Small intestine (tissue), 7 donors: ENCODE results near the gene SLIT3. TPM values are rescaled to one million over a fixed set of nuclear protein-coding genes. Genes with fewer than 3 reads are reported as not detected.

Experiments
- DNase-seq, 2 donors: peaks; one replicate each; pipeline versions ENCODE4 v3.0.0 to v3.0.0-alpha.2; 2013
- FAIRE-seq: peaks from 2 replicates; lab custom pipeline; 2012; peaks lifted over from hg19 to GRCh38; lab: Jason Lieb, UNC
- H3K27ac ChIP-seq, 3 donors: one replicate each; pipeline ENCODE4 v1.5.1; 2013; ENCODE audit warnings: low read length in 2 of 3, mild to moderate bottlenecking in 2 of 3, control low read depth in 1 of 3, inconsistent platforms in 1 of 3, low read depth in 1 of 3, moderate library complexity in 1 of 3
- H3K27me3 ChIP-seq, 3 donors: one replicate each; pipeline ENCODE4 v1.6.1; 2013; ENCODE audit warnings: low read length in 3 of 3, inconsistent platforms in 1 of 3; ENCODE audit not compliant: control insufficient read depth in 3 of 3, insufficient read depth in 3 of 3
- H3K36me3 ChIP-seq, 3 donors: one replicate each; pipeline ENCODE4 v1.6.1; 2013; ENCODE audit warnings: low read length in 3 of 3, inconsistent platforms in 1 of 3, low read depth in 1 of 3, mild to moderate bottlenecking in 1 of 3, moderate library complexity in 1 of 3; ENCODE audit not compliant: control insufficient read depth in 3 of 3, insufficient read depth in 2 of 3
- H3K4me1 ChIP-seq, 3 donors: one replicate each; pipeline ENCODE4 v1.6.1; 2013; ENCODE audit warnings: low read length in 2 of 3, inconsistent platforms in 1 of 3, low read depth in 1 of 3, mild to moderate bottlenecking in 1 of 3, moderate library complexity in 1 of 3; ENCODE audit not compliant: control insufficient read depth in 3 of 3, insufficient read depth in 2 of 3
- H3K4me3 ChIP-seq, 3 donors: one replicate each; pipeline ENCODE4 v1.5.1; 2013; ENCODE audit warnings: low read length in 3 of 3, control low read depth in 1 of 3, inconsistent platforms in 1 of 3, low read depth in 1 of 3, mild to moderate bottlenecking in 1 of 3, moderate library complexity in 1 of 3
- H3K9me3 ChIP-seq, 2 donors: one replicate each; pipeline ENCODE4 v1.6.1; 2013; ENCODE audit warnings: low read depth in 1 of 2, low read length in 1 of 2; ENCODE audit not compliant: control insufficient read depth in 2 of 2, insufficient read depth in 1 of 2
- WGBS, 3 donors: extraction: QIAGEN DNeasy Blood & Tissue Kit; methylation state at CpG; one replicate each; pipeline ENCODE4 v1.1.7; 2013; 5-methylcytosine and 5-hydroxymethylcytosine counted together
- polyA plus RNA-seq, 4 donors: library from polyadenylated mRNA; stranded (reverse) in 3 of 4; unstranded in 1 of 4; fragments of 200-250 nt in 3 of 4; fragments of 120-200 nt in 1 of 4; gene quantifications; one replicate each; pipeline versions ENCODE4 v1.2.1 to v1.2.3, GENCODE V29; 2013
- donor health status: healthy with polysubstance abuse.
- donor health status: control.
- donor health status: control.
- donor health status: Bipolar disorder and iron deficiency.
- donor health status: healthy.

Gene SLIT3
- polyA plus RNA-seq, 4 donors, result 0.27 to 5.5 (median 5.3) TPM; not detected in 1

DNA sequence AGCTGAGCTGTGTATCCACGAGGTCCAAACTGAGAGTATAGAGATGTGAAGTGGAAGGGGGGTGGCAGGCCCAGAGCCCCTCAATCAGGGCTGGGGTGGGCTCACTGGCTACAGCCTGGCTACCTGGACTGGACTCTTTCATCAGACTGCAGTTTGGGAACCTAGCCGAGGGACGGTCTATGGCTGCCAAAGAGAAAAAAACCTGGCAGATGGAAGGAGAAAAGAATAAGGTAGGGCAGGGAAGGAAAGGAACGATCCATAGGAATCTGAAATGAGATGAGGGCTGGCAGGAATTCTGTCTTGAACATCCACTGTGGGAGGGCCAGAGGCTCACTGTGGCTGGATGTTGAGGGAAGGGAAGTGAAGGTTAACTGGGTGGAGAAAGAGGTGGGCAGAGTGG lies 497.4 kb downstream of the SLIT3 start:
- H3K4me3 ChIP-seq, result no peak overlapping the region
- H3K4me1 ChIP-seq, result no peaks in the 10 kb centered on the region
- no peaks in the 10 kb centered on the region for H3K27me3 ChIP-seq
- DNase-seq (no peak), FAIRE-seq (no peak)
- H3K9me3 ChIP-seq, result no peaks in the 10 kb centered on the region
- H3K36me3 ChIP-seq, result no peaks in the 10 kb centered on the region
- no peak overlapping the region for H3K27ac ChIP-seq
- WGBS, 3 donors, result 54 to 78% (median 64%) methylated on average over 4 of the region's 4 CpGs

DNA sequence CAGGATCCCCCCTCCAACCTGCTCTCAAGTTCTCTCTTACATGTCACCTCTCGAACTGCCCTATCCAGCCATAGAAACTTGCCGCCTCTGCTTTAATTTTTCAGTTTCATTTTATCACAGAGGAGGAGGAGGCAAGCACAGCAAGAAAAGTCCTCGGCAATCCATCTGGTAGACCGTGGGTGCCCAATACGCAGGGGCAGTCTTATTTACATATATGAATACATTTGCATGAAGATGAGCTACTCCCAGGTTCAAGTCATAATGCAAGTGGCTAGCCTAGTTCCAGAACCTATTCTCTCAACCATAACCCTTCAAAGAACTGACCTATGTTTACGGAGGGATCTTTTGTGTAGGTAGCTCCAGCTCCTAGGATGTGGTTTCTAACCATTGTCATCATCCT lies 498.6 kb downstream of the SLIT3 start:
- Histone ChIP-seq H3K4me3 (no peak overlapping the region), H3K9me3 (no peaks in the 10 kb centered on the region), H3K4me1 (no peaks in the 10 kb centered on the region), H3K36me3 (no peaks in the 10 kb centered on the region), H3K27me3 (no peaks in the 10 kb centered on the region), H3K27ac (no peak overlapping the region)
- DNase-seq (no peak), FAIRE-seq (no peak)
- 76 to 78% (median 76%) methylated on average over 6 of the region's 6 CpGs for WGBS, 3 donors

- FAIRE-seq (no peak), DNase-seq (no peak)
- WGBS, 3 donors, result 77 to 88% (median 81%) methylated on average over 7 of the region's 7 CpGs
- no peaks in the 10 kb centered on the region for H3K4me1 ChIP-seq
- no peak overlapping the region for H3K4me3 ChIP-seq
- no peaks in the 10 kb centered on the region for H3K9me3 ChIP-seq
- no peaks in the 10 kb centered on the region for H3K36me3 ChIP-seq
- peaks cover 0 to 4% (median 0%) of the 10 kb centered on the region in 3 donors for H3K27me3 ChIP-seq
- no peak overlapping the region for H3K27ac ChIP-seq
These were observed 499.4 kb downstream of the SLIT3 start for GRCh38 chr5:168801567-168801966.

GRCh38 chr5:168800701-168801100 lies 500.2 kb downstream of the SLIT3 start:
- FAIRE-seq, result no peak
- no peaks in the 10 kb centered on the region for H3K36me3 ChIP-seq
- WGBS, 3 donors, result 76 to 82% (median 77%) methylated on average over 3 of the region's 3 CpGs

DNA sequence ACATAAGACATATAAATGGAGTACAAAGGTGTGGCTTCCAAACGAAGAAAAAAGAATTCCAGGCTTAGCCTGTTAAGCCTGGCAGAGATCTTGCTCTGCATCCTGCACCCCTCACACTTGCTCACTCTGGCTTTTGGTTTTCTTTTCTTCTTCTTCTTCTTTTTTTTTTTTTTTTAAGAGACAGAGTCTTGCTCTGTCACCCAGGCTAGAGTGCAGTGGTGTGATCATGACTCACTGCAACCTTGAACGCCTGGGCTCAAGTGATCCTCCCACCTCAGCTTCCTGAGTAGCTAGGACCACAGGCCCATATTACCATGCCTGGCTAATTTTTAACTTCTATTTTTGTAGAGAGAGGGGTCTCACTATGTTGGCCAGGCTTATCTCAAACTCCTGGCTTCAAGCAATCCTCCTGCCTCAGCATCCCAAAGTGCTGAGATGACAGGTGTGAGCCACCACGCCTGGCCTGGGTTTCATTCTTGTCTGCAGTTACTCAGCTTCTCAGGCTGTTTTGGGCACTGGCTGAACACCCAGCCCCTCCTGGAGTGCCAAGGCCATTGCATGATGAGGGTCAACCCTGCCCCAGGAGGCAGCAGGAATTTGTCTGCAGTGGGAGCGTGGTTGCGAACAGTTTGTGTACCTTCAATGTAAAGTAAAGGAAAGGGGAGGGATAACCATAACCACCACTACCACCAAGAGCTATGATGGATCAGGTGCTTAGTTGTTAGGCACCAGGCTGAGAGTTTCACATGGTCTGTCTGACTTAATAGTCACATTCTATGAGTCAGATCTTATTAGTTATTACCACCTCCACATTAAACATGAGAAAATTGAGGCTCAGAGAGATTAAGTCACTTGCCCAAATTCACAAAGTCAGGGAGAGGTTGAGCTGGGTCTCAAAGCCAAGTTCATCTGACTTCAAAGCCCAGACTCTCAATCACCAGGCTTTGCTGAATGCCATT lies 502.6 kb downstream of the SLIT3 start:
- WGBS, 3 donors, result 55 to 76% (median 59%) methylated on average over 5 of the region's 5 CpGs
- no peaks in the 10 kb centered on the region for H3K36me3 ChIP-seq
- no peak overlapping the region for H3K27ac ChIP-seq
- peaks cover 0 to 4% (median 0%) of the 10 kb centered on the region in 3 donors for H3K27me3 ChIP-seq
- no peaks in the 10 kb centered on the region for H3K9me3 ChIP-seq
- H3K4me3 ChIP-seq, result no peak overlapping the region
- no peaks in the 10 kb centered on the region for H3K4me1 ChIP-seq
- DNase-seq (no peak), FAIRE-seq (no peak)

More at GRCh38 chr5:168800701-168801100, 500.2 kb downstream of the SLIT3 start:
- Histone ChIP-seq H3K4me3 (no peak overlapping the region), H3K4me1 (no peaks in the 10 kb centered on the region), H3K27me3 (peaks cover 0 to 4% (median 0%) of the 10 kb centered on the region in 3 donors), H3K27ac (no peak overlapping the region), H3K9me3 (no peaks in the 10 kb centered on the region)
- no peak for DNase-seq

DNA sequence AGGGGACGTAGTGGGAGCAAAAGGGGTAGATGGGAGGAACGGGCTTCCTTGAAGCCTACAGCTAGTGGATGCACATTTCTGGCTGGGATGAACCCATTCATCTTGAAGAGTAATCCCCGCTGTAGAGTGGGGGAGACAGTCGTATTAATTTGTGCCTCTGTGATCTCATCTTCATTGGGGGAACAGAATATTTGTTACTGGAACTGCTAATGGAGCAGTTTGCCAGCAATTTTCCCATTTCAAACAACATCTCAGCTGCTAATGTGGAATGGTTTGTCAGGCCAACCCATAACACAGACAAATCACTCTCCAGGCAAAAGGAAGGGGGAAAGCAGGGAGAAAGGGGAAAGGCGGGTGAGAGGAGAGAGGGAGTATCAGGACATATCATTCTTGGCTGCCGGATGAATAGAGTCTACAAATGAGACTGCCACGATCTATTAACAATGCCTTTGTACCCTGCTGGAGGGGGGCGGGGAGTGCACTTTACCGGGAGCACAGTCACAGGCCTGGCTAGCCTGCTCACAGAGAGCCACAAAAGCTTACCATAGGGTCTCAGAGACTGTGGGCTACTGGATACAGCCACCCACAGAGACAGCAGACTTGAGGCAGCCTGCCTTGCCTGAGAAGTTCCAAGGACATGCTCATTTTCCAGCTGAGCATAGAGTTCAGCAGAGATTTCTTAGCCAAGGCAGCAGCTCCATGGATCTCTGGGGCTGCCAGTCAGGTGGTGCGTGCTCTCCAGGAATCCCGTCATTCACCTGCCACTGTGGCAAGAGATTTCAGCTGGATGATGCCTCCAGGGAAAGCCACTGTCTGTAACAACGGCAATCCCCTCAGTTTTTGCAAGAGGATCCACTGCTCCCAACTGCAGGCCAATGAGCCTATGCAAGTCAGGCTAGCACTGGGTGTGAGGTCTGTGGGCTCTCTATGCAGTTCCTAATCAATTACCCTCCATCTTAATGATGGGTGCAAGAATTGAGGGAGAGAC lies 504.1 kb downstream of the SLIT3 start:
- Histone ChIP-seq H3K27ac (no peak overlapping the region), H3K4me3 (no peak overlapping the region), H3K36me3 (no peaks in the 10 kb centered on the region), H3K27me3 (peaks cover 0 to 6% (median 0%) of the 10 kb centered on the region in 3 donors), H3K4me1 (no peaks in the 10 kb centered on the region), H3K9me3 (no peaks in the 10 kb centered on the region)
- no peak for FAIRE-seq
- 69 to 77% (median 73%) methylated on average over 12 of the region's 12 CpGs for WGBS, 3 donors
- DNase-seq, result no peak

DNA sequence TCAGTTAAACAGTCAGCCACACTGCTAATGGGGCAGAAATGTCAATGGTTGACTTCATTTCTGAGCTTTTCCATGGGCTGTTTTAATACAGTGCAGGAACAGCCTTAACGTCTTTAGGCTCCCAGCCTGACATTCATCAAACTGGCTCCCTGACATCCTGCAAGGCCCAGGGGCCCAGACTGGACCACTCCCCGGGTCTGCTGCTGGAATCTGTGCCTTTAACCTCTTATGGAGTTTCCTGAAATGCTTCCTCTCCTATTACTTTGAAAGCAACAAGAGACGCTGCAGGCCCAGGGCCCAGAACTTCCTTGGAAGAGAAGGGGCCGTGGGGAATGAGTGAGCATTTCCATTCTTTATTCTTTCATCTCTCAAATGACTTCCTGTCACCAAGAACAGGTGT lies 504.9 kb downstream of the SLIT3 start:
- FAIRE-seq (no peak), DNase-seq (no peak)
- Histone ChIP-seq H3K4me3 (no peak overlapping the region), H3K36me3 (no peaks in the 10 kb centered on the region), H3K27ac (no peak overlapping the region), H3K9me3 (no peaks in the 10 kb centered on the region), H3K4me1 (no peaks in the 10 kb centered on the region), H3K27me3 (peaks cover 0 to 6% (median 0%) of the 10 kb centered on the region in 3 donors)
- 51 to 66% (median 59%) methylated on average over 4 of the region's 4 CpGs for WGBS, 3 donors
